ENCODE data around the gene GGTLC2.
"Not testable (repeated sequence)": the region's sequence is repeated elsewhere in the genome, so short reads cannot be mapped to it uniquely, and the experiment has no call there.

Gene GGTLC2

DNA sequence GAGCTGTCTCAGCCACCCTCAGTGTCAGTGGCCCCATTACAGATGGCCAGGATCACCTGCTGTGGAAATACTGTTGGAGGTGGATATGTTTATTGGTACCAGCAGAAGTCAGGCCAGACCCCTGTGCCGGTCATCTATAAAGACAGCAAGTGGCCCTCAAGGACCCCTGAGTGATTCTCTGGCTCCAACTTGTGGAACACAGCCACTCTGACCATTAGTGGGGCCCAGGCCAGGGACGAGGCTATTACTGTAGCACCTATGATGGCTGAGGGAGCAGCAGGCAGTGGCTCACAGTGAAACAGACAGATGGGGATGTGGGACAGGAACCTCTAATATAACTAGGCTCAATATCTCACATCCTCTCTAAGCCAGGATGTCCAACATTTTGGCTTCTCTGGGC lies 25.5 kb upstream of the GGTLC2 start:
- no peak overlapping the region for H3K9ac ChIP-seq (ENCODE audit: low read length)
- no peaks in the 10 kb centered on the region for H3K27me3 ChIP-seq (replicated peaks; ENCODE audit: insufficient read depth, low read length)
- H3K9me3 ChIP-seq (replicated peaks; ENCODE audit: insufficient read depth, low read length): no peaks in the 10 kb centered on the region
- no peak overlapping the region for H3K4me3 ChIP-seq (ENCODE audit: low read length)
- DNase-seq: no peak
- no peaks in the 10 kb centered on the region for H3K79me2 ChIP-seq (ENCODE audit: low read length)
- H3K36me3 ChIP-seq (replicated peaks; ENCODE audit: insufficient read depth, low read length): no peaks in the 10 kb centered on the region
- H3F3A ChIP-seq (ENCODE audit: insufficient read depth, low read length): peaks cover 3% of the 10 kb centered on the region
- H3K9me2 ChIP-seq (replicated peaks; ENCODE audit: insufficient read depth, low read length): no peaks in the 10 kb centered on the region
- TF ChIP-seq EZH2 (optimal IDR thresholded peaks at IDR 0.05; ENCODE audit: low read depth, low read length): no peak
- no peak for TF ChIP-seq EZH2phosphoT487 (IDR thresholded peaks at IDR 0.05; ENCODE audit: low read length)
- TF ChIP-seq CTCF (IDR thresholded peaks at IDR 0.05; ENCODE audit: low read length): no peak
- H3K4me2 ChIP-seq (ENCODE audit: low read depth, low read length): no peak overlapping the region
- peaks cover 22% of the 10 kb centered on the region for H3K4me1 ChIP-seq (ENCODE audit: low read length)
- H2AFZ ChIP-seq (ENCODE audit: low read length): no peak overlapping the region
- H4K20me1 ChIP-seq (ENCODE audit: insufficient read depth, low read length): no peaks in the 10 kb centered on the region
- no peak overlapping the region for H3K27ac ChIP-seq (ENCODE audit: low read length)

DNA sequence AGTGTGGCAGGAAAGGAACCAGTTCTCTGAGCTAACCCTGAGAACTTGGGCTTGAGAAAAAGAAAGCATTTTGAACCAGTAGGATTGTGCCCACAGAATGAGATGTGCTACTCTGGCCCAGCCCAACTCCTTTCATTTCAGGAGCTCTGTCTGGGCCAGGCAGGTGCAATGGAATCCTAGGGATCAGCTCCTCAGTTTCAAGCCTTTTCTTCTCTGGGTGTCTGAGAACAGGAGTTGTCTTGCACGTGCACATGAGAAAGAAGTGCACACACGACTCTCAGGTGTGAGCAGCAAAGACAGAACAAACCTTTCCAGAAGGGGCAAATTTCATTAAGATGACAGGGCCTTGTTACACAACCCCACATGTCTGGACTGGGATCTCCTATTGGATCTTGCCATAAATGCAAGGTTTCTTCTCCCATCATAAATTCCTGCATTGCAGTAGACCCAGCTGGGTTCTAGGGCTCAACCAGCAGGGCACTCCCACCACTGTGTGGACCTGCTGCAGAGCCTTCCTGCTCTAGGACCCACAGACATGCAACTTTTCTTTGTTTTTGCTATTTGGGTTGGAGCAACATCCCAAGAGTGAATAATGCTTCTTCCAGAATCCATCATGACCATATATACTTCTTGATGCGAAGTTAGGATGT lies 24.5 kb upstream of the GGTLC2 start:
- Histone ChIP-seq H3K36me3 (replicated peaks; ENCODE audit: insufficient read depth, low read length) (no peaks in the 10 kb centered on the region), H3K27me3 (replicated peaks; ENCODE audit: insufficient read depth, low read length) (no peaks in the 10 kb centered on the region), H3K9ac (ENCODE audit: low read length) (no peak overlapping the region), H3K4me2 (ENCODE audit: low read depth, low read length) (no peak overlapping the region), H2AFZ (ENCODE audit: low read length) (no peak overlapping the region), H3K79me2 (ENCODE audit: low read length) (no peaks in the 10 kb centered on the region), H3K9me3 (replicated peaks; ENCODE audit: insufficient read depth, low read length) (no peaks in the 10 kb centered on the region), H3K4me3 (ENCODE audit: low read length) (no peak overlapping the region), H3K9me2 (replicated peaks; ENCODE audit: insufficient read depth, low read length) (no peaks in the 10 kb centered on the region), H3F3A (ENCODE audit: insufficient read depth, low read length) (peaks cover 3% of the 10 kb centered on the region), H3K4me1 (ENCODE audit: low read length) (peaks cover 22% of the 10 kb centered on the region), H4K20me1 (ENCODE audit: insufficient read depth, low read length) (no peaks in the 10 kb centered on the region), H3K27ac (ENCODE audit: low read length) (no peak overlapping the region)
- TF ChIP-seq EZH2 (optimal IDR thresholded peaks at IDR 0.05; ENCODE audit: low read depth, low read length) (no peak), EZH2phosphoT487 (IDR thresholded peaks at IDR 0.05; ENCODE audit: low read length) (no peak), CTCF (IDR thresholded peaks at IDR 0.05; ENCODE audit: low read length) (no peak)
- peak; percentile 13 for DNase-seq

GRCh38 chr22:22628546-22629495 lies 15.6 kb upstream of the GGTLC2 start:
- not testable (repeated sequence) for H3K9ac ChIP-seq (ENCODE audit: low read length); H3K9me2 ChIP-seq (replicated peaks; ENCODE audit: insufficient read depth, low read length); H3K4me3 ChIP-seq (ENCODE audit: low read length); H3K4me2 ChIP-seq (ENCODE audit: low read depth, low read length); H3K27me3 ChIP-seq (replicated peaks; ENCODE audit: insufficient read depth, low read length); H3K4me1 ChIP-seq (ENCODE audit: low read length); H3K9me3 ChIP-seq (replicated peaks; ENCODE audit: insufficient read depth, low read length); H3K36me3 ChIP-seq (replicated peaks; ENCODE audit: insufficient read depth, low read length); H3F3A ChIP-seq (ENCODE audit: insufficient read depth, low read length); H3K79me2 ChIP-seq (ENCODE audit: low read length); H2AFZ ChIP-seq (ENCODE audit: low read length); DNase-seq; H3K27ac ChIP-seq (ENCODE audit: low read length); H4K20me1 ChIP-seq (ENCODE audit: insufficient read depth, low read length)

DNA sequence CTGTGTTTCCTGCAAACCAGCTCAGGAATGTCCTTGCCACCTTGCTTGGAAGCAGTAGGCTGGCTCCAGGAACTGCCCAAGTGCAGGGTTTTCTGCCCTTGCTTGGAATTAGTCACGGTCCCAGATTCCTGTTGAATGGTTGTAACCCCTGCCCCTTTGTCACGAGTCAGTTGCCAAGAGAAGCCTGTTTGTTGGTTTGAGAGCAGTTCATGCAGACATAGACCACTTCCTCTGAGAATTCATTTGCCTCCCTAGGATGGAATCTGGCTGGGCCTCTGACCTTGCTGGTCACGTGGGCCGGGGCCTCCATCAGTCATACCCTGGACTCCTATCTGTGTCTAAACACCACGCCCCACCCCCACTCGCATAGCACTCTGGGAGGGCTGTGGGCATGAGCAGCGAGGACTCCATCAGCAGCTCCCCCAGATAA lies 13.2 kb upstream of the GGTLC2 start:
- not testable (repeated sequence) for H4K20me1 ChIP-seq (ENCODE audit: insufficient read depth, low read length); H3K4me1 ChIP-seq (ENCODE audit: low read length); H3K9me3 ChIP-seq (replicated peaks; ENCODE audit: insufficient read depth, low read length); H3K4me3 ChIP-seq (ENCODE audit: low read length); DNase-seq; H3K9ac ChIP-seq (ENCODE audit: low read length); H3F3A ChIP-seq (ENCODE audit: insufficient read depth, low read length); H2AFZ ChIP-seq (ENCODE audit: low read length); H3K9me2 ChIP-seq (replicated peaks; ENCODE audit: insufficient read depth, low read length); H3K4me2 ChIP-seq (ENCODE audit: low read depth, low read length); H3K27me3 ChIP-seq (replicated peaks; ENCODE audit: insufficient read depth, low read length); H3K27ac ChIP-seq (ENCODE audit: low read length); H3K36me3 ChIP-seq (replicated peaks; ENCODE audit: insufficient read depth, low read length); H3K79me2 ChIP-seq (ENCODE audit: low read length)

DNA sequence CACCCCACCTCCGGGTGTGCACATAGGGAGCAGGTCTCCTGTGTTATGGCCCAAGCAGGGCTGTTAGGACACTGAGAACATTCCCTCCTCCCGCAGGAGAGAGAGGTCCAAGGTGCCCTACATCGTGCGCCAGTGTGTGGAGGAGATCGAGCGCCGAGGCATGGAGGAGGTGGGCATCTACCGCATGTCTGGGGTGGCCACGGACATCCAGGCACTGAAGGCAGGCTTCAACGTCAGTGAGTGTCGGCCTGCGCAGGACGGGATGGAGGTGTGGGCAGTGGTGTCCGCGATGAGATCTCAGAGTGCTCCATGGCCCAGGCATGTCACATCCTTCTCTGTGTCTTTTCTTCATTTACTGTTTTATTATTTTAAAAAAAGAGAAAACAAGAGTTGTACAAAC lies 12.2 kb upstream of the GGTLC2 start:
- H3K9me2 ChIP-seq (replicated peaks; ENCODE audit: insufficient read depth, low read length); H3F3A ChIP-seq (ENCODE audit: insufficient read depth, low read length); H2AFZ ChIP-seq (ENCODE audit: low read length); H4K20me1 ChIP-seq (ENCODE audit: insufficient read depth, low read length); H3K9ac ChIP-seq (ENCODE audit: low read length); H3K4me2 ChIP-seq (ENCODE audit: low read depth, low read length); H3K27me3 ChIP-seq (replicated peaks; ENCODE audit: insufficient read depth, low read length); H3K27ac ChIP-seq (ENCODE audit: low read length); H3K4me1 ChIP-seq (ENCODE audit: low read length); H3K4me3 ChIP-seq (ENCODE audit: low read length); H3K79me2 ChIP-seq (ENCODE audit: low read length); H3K36me3 ChIP-seq (replicated peaks; ENCODE audit: insufficient read depth, low read length); H3K9me3 ChIP-seq (replicated peaks; ENCODE audit: insufficient read depth, low read length); DNase-seq: not testable (repeated sequence)

GRCh38 chr22:22633533-22633932 lies 10.9 kb upstream of the GGTLC2 start:
- not testable (repeated sequence) for DNase-seq; H3F3A ChIP-seq (ENCODE audit: insufficient read depth, low read length); H3K4me3 ChIP-seq (ENCODE audit: low read length); H3K27me3 ChIP-seq (replicated peaks; ENCODE audit: insufficient read depth, low read length); H2AFZ ChIP-seq (ENCODE audit: low read length); H3K27ac ChIP-seq (ENCODE audit: low read length); H3K9me3 ChIP-seq (replicated peaks; ENCODE audit: insufficient read depth, low read length); H3K36me3 ChIP-seq (replicated peaks; ENCODE audit: insufficient read depth, low read length); H3K9ac ChIP-seq (ENCODE audit: low read length); H4K20me1 ChIP-seq (ENCODE audit: insufficient read depth, low read length); H3K4me1 ChIP-seq (ENCODE audit: low read length); H3K79me2 ChIP-seq (ENCODE audit: low read length); H3K4me2 ChIP-seq (ENCODE audit: low read depth, low read length); H3K9me2 ChIP-seq (replicated peaks; ENCODE audit: insufficient read depth, low read length)

Data from MM.1S (cell line).